ENCODE results near the gene POLG2.
"Not testable (repeated sequence)": the region's sequence is repeated elsewhere in the genome, so short reads cannot be mapped to it uniquely, and the experiment has no call there.

POLG2 gene

DNA sequence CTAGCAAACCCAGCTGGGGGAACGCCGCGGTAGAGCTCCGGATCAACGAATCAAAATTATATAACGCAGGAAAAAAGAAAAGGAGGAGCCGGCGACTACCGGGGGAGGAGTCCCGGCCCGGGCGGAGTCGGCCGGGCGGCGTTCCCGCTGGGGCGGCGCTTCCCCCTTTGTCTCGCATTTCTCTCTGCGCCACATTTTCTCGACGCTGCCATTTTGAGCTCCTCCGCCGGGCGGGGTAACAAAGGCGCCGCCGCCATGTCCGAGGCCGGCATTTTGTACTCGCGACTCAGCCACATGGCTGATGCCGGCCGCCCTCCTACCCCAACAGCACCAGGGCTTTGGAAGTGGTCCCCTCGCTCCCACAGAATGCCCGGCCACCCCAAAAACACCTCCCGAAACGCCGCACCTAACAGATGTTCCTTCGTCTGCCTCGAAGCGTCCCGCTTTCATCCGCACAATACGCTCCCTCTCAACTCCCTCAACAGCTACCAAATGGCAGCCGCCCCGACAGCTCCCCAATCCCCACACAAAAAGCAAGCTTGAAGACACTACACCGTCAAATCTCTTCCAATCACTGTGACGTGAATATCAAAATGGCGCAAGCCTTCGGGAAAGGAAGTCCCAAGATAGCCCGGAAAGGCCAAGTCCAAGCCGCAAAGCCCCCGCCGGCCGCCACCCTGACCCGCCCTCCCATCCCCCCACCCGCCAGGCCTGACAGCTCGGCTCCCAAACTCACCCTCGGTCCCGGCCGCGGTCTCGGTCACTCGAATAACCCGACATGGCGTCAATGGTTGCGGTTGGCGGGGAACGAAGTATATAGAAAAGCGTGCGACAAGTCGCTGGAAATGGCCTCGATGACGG lies 8.7 kb upstream of the POLG2 start:
- peak; percentile 97 for DNase-seq (ENCODE audit: low spot score)

DNA sequence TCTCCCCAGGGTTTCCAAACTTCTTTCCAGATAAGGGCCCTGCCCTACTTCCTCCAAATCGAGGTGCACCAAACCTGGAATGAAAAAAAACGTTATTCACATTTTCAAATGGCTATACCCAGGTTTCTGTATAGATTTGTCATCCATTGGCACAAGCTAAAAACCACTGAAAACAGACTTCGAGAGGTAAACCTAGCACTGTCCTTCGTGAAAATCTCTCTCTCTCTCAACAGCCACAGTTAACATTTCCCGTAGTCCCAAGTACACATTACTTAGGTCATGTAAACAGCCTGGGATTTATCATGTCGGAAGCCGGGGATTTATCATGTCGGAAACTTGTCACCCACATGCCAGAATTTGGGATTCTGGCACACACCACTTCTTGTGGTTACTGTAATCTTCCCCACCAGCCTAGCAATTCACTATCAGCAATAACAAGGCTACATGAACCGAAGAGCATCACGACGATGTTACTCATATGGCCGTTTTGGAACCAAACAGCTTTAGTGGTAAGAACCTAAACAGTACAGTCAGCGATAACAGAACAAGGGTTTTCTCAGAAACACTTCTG lies 8.0 kb upstream of the POLG2 start:
- no peak for DNase-seq (ENCODE audit: low spot score)

- DNase-seq (ENCODE audit: low spot score): no peak
Measured at GRCh38 chr17:64503821-64504768, 7.2 kb upstream of the POLG2 start.

DNA sequence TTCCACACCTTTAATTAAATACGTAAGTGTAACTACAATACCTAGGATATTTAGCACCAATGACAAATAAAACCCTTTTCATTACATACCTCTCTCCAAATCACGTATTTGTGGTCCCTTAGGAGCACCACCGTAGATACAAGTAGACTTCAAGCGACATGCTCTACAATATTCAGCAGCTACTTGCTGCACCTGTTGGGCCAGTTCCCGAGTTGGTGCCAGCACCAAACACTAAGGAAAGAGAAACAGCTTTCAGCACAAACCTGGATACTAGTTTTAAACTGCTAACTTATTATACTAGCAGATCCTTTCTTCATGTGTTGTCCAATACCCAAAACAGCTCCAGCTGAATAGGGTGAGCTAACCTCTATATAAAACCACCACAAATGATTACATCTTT lies 6.5 kb upstream of the POLG2 start:
- no peak for DNase-seq (ENCODE audit: low spot score)

- DNase-seq (ENCODE audit: low spot score): no peak
Measured at GRCh38 chr17:64502809-64503208, 6.0 kb upstream of the POLG2 start.

DNA sequence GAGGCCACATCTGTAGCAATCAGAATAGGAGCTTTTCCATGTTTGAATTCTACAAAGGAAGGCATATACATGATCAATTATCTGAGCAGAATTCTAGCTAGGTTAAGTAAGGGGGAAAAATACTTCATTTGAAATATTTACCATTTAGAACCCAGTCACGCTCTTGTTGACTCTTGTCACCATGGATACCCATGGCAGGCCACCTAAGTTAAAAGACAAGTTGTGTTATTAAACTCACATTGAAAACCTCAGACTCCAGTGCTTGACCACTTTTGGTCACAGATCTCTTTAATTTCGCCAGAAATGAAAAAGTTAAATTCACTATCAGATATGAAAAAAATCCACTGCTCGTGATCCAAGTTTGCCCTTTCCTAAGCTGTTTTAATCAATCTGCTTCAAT lies 5.2 kb upstream of the POLG2 start:
- DNase-seq (ENCODE audit: low spot score): no peak

GRCh38 chr17:64500862-64501765 lies 4.3 kb upstream of the POLG2 start:
- DNase-seq (ENCODE audit: low spot score): no peak

DNA sequence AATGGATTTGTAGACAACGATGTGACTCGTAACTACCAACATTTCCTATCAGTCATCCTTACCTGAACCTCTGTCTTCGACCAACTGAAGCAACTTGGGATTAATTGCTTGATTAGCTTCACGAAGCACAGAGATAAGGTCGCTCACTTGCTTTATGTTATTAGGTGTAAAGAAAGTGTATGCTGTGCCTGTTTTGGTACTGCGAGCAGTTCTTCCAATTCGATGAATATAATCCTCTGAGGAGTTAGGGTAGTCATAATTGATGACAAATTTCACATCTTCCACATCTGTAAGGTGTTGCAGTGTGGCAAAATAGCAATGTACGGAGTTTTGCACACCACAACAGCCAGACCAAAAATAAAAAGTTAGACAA lies 3.6 kb upstream of the POLG2 start:
- DNase-seq (ENCODE audit: low spot score): no peak

DNA sequence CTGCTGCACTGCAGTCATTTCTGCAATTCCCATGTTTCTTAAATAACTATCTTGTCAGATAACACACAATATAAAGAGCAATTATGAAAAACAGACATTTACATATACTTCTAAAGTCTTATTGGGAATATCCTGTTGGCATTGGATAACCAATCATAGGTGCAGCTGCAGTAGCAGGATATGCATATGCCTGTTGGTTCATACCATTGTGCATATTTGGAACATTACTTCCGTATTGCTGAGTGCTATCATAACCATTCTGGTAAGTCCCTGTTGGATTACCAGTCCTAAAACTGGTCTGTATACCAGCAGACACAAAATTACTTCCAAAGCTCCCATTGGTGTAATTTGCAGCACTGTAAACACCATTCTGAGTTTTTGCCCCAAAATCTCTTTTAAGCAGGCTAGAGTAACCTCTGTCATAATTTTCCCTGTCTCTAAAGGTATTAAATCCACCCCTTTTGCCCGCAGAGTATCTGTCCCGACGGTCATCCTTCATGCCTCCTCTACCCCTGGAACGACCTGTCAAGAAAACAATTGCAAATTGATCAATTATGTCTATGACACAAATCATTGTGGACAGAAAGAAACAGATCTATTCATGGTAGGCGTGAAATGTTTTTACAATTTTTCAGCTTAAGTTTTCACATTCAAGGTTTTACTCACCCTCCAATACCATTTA lies 3.1 kb upstream of the POLG2 start:
- DNase-seq (ENCODE audit: low spot score): no peak

DNA sequence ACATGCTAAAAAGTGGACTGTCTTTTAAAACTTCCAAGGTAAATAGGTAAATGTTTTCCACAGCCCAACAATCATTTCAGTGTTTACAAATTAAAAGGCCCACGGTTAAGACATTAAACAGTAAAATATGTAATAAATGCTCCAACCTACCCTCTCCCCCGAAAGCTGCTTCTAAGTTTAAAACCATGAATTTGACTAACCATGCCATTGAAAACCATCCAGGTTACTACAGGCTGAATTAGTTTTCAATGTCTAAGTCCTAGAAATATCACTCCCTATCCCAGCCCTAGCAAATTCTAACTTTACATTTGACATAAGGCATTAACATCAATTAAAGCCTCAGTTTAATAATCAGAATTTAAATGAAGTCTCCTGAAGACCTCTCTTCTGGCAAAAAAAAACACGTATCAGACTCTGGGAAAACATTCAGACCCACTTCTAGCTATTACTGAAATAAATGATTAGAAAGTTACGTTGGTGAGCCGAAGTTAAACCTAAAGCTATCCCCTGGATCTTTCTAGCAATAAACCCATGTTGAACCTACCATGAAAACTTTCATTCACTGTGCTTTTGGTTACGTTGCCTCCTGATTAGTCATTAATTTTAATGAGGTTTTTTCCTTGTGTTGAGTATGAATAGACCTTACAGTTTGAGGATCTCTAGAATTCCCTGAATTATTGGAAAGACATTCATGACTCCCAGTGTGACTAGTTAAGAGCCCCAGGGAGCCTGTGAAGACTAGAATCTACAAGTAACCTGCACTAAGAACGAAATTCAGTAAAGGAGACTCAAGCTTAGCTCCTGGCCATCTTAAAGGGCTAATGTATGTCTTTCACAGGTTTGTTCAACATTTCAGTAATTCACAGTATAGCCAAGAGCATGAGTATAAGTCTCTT lies 1.7 kb upstream of the POLG2 start:
- no peak for DNase-seq (ENCODE audit: low spot score)

DNA sequence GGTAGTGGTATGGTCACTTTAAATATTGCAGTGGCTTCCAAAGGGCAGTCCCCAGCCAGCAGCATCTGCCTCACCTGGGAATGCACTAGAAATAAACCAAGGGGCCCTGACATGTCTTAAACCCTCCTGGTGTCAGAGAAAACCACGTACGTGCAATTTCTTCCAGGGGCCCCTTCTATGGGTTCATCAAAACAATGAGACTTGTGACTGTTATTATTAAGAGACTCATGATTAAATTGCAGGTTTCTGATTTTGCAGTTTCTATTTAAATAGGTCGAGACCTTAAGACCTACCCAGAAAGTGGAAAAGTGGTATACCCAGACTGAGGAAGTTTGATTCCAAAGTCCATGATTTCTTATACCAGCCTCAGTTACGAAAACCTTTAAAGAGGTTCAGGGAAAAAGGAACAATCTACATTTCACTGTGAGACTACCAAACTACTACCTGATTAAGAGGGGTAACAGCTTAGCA lies 746 bp upstream of the POLG2 start:
- no peak for DNase-seq (ENCODE audit: low spot score)

DNA sequence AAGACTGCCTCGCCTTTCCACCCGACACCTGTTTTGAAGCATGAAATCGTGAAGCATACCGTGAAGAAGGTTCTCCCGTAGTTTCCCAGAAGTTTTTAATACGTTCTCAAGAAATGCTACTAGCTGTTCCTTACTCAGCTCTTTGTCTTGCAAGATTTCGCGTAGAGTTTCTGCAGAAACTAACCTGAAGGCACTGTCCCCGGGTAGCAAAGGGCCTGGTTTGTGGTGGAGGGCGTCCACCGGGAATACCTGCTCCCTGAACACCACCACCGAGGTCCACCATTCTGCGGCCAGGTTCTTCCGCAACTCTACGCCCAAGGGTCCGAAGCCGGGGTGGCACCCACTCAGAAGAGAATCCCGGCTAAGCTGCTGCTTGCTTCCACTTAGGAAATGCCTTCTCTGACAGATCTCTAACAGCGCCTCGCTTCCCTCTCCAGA lies 487 bp downstream of the POLG2 start:
- DNase-seq (ENCODE audit: low spot score): no peak

DNA sequence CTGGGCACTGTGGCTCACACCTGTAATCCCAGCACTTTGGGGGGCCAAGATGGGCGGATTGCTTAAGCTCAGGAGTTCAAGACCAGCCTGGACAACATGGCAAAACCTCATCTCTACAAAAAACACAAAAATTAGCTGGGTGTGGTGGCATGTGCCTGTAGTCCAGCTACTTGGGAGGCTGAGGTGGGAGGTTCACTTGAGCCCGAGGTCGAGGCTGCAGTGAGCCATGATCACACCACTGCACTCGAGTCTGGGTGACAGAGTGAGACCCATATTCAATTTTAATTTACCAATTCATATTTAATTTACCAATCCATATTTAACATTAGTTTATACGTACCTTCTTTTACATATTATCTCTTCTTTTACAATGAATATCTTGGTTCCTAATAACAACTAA lies 1.6 kb downstream of the POLG2 start:
- DNase-seq (ENCODE audit: low spot score): not testable (repeated sequence)

- DNase-seq (ENCODE audit: low spot score): no peak
Measured at GRCh38 chr17:64494121-64494520, 2.7 kb downstream of the POLG2 start.

DNA sequence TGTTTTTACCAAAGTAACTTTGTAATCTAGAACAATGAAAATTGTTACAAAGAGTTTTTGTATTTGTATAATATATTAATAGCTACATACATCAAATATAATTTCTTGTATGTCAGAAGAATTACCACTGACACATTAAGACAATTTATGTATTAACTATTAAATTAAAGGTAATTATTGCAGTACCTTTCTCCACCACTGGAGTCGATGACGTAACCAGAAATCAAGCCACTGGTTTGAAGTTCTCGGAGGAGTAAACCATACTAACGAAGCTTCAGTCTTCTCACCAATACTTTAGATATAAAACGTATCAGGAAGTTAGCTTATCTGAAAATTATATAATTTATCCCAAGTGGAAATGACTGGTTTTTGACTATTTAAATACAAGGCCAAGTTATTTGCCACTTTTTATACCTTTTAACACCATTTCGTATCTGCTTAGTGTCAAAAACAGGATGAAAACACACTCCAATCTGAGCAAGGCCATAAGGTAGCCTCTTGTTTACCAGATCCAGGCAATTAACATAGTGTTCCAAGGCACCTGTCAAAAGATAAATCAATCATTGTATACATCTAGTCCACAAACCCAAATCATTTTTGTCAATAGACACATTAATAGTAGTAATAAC lies 4.3 kb downstream of the POLG2 start:
- DNase-seq (ENCODE audit: low spot score): no peak

DNA sequence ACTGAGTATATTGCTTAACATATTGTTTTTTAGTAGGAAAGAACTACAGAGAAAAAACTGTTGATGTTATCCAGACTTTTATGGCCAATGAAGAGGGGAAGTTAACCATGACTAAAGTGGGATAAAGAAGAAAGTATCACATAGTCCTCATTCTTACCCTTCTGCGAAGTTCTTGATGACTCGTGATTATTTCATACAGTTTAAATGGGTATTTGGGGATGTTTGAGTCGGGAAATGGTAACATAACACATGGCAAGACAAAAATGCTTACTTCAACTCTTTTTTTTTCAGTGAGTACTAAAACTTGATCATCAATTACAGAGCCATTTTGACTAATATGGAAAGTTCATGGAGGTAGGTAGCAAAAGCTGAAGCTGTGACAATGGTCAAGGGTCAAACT lies 4.9 kb downstream of the POLG2 start:
- no peak for DNase-seq (ENCODE audit: low spot score)

GRCh38 chr17:64491034-64491860 lies 5.6 kb downstream of the POLG2 start:
- no peak for DNase-seq (ENCODE audit: low spot score)

GRCh38 chr17:64488301-64488700 lies 8.6 kb downstream of the POLG2 start:
- DNase-seq (ENCODE audit: low spot score): no peak

All from left forelimb (tissue), 1 donor.